AG08395 (cell line): ENCODE data around the gene SVOP.
A peak's percentile ranks its signal among the peaks of the same experiment; 100 is the strongest.

Source experiments
- DNase-seq: peaks from one replicate; pipeline ENCODE4 v3.0.0; 2012; ENCODE audit warnings: mixed read lengths, low spot score

SVOP gene

GRCh38 chr12:108935159-108935763 is 85.6 kb downstream of the SVOP start:
- DNase-seq: no peak

GRCh38 chr12:108933949-108934348 is 86.9 kb downstream of the SVOP start:
- no peak for DNase-seq

DNA sequence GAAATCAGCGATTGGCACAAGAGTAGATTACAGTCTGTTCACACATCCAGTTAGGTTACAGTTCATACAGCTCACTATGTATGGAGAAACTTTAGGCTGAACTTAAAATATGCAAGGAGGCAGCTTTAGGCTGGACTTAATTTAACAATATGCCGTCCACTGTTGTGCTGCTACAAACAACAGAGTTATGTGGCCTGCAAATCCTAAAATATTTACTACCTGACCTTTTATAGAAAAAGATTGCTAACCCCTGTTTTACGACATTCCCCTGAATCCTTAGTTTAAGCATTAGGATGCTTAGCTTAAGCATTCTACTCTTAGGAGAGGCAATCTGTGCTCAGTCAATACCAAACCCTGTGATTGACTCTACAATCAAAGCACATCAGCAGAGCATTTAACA is 90.1 kb downstream of the SVOP start:
- no peak for DNase-seq

DNA sequence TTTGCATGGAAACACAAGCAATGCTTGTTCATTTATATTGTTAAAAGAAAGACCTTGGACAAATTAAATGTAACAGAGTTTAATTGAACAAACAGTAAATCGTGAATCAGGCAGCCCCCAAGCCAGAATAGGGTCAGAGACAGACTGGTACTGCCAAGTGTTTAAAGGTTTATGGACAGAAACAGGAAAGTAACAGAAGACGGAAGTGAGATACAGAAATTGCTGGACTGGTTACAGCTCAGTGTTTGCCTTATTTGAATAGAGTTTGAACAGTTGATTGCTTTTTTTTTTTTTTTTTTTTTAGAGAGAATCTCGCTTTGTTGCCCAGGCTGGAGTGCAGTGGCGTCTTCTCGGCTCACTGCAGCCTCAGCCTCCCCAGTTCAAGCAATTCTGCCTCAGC is 90.7 kb downstream of the SVOP start:
- DNase-seq: no peak

- no peak for DNase-seq
Observed at GRCh38 chr12:108928695-108929094, 92.2 kb downstream of the SVOP start.

DNA sequence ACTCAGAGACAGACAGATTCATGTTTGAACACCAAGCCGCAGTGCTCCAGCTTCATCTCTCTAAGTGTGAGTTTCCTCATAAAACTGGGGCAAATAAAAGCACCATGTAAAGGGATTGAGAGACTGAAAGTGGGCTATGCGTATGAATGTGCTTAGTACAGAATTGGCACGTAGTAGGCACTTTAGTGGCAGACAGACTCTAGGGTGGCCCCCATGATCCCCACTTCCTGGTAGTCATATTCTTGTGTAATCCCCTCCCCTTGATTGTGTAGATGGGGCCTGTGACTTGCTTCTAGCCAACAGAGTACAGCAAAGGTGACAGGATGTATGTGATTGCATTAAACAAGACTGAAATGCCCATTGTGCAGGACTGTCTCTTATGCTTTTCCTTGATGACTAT is 98.0 kb downstream of the SVOP start:
- DNase-seq: no peak

GRCh38 chr12:108921946-108922345 is 98.9 kb downstream of the SVOP start:
- no peak for DNase-seq

DNA sequence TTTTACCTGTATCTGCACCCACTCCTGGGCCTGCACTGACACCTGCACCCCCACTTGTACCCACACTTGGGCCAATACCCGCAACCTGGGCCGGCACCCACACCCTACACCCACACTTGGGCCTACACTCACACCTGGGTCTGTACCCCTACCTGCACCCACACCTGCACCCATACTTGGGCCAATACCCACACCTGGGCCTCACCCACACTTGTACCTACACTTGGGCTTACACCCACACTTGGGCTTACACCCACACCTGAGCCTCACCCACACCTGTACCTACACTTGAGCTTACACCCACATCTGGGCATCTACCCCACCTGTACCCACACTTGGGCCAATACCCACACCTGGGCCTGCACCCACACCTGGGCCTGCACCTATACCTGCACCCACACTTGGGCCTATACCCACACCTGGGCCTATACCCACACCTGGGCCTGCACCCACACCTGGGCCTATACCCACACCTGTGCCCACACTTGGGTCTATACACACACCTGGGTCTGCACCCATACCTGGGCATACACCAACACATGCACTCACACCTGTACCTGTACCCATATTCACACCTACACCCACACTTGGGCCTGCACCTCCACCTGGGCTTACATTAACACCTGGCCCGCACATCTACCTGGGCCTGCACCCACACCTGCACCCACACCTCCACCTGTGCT is 101.8 kb downstream of the SVOP start:
- DNase-seq: no peak

- no peak for DNase-seq
Observed at GRCh38 chr12:108918206-108918605, 102.7 kb downstream of the SVOP start.

GRCh38 chr12:108916336-108916735 is 104.5 kb downstream of the SVOP start:
- DNase-seq: no peak

DNA sequence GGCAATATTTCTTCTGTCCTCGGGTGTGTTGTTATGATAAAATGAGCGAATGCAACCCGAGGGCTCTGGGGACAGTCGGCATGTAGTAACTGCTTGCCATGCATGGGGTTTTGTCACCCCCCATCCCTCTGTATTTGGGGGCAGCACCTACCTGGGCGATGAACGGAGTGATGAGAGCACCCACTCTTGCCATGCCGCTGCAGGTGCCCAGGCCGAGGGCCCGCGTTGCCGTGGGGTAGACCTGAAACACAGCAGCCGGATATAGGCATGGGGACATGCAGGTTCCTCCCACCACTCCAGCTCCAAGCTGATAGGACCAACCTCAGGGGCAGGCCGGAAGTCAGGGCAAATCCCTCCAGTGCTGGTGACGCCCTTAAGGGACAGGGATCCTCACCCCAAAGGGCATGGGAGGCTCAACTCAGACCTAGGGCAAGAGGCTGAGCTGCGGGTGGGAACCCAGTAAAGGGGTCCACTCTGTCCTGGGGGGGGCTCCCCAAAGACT is 105.2 kb downstream of the SVOP start:
- no peak for DNase-seq

GRCh38 chr12:108914121-108914531 is 106.7 kb downstream of the SVOP start:
- peak; percentile 8 for DNase-seq

- no peak for DNase-seq
Observed at GRCh38 chr12:108912361-108912760, 108.5 kb downstream of the SVOP start.

DNA sequence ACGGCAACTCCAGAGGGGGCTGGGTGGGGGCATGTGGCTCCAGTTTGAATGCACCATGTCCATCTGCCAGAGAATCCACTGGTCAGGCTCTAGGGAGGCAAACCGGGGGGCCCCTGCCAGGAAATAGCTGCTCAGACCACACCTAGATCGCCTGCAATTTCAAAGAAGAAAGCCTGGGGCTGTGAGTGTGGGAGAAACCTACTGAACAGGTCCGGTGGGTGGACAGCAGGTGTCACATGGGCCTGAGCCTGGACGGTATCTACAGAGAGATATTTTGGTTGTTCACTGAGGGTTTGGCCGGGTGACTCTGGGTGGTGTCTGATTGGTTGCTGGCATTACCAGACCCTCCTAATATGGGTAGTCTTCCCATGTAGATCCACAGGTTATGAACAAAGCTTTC is 109.0 kb downstream of the SVOP start:
- no peak for DNase-seq

DNA sequence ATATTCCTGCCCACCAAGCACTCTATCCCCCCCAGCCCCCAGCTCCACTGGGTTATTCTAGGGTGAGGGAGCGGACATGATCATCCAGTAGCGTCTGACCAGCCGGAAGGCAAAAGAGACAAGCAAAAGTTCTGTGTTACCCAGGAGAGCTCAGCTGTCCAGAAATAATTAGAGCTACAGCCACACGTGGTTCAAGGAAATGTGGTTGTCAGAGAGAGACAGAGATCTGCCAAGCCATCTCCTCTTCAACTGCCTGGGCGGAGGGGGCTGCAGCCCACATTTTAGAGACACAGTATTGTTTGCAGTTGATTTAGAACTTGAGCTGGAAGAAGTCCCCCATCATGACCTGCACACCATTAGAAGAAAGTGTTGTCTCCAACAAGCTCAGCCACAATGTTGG is 110.5 kb downstream of the SVOP start:
- DNase-seq: no peak

DNA sequence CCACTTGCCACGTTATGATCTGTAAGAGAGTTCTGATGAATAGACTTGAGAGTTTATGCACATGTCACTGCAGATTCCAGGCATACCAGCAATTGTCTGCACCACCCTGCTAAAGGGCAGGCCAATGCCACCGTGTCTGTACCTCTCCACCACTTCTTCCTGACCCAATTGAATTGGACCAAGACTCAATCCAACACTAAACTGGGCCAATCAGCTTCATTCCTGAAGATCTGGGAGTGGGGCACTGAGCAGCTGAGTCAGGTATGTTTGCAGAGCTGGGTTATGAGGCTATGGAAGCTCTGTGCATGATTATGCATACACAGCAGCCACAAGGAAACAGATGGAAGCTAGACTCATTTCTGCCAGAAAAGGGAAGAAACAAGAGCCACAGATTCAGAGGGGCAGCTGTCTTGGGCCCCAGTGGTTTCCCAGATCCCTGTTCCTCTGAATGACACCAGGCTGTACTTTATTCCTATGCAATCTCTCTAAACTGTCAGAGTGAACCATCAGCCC is 113.0 kb downstream of the SVOP start:
- DNase-seq: peak; percentile 5

DNA sequence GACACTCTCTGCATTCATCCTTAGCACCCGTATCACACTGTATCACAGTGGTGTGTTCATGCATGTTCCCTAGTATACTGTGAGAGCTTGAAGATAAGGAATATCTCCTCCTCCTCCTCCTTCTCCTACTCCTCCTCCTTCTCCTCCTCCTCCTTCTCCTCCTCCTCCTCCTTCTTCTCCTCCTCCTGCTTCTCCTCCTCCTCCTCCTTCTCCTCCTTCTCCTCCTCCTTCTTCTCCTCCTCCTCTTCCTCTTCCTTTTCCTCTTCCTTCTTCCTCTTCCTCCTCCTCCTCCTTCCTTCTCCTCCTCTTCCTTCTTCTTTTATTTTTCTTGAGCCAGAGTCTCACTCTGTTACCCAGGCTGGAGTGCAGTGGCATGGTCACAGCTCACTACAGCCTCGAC is 113.9 kb downstream of the SVOP start:
- no peak for DNase-seq

GRCh38 chr12:108905725-108906124 is 115.1 kb downstream of the SVOP start:
- DNase-seq: no peak

DNA sequence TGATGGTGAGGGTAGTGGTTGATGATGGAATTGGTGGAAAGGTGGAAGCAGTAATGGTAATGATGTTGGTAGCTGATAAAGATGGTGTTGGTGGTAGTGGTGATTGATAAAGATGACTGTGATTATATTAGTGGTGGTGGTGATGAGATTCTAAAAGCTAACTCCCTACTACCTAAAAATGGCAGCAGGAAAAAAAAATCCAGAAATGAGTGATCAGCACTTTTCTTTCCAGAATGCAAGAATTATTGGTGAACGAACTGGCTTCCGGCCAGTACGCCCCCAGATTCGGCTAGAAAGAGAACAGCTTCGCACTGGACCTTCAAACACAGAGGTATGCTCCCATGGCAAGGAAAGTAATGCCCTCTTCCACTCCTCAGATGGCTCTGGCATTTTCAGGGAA is 121.7 kb downstream of the SVOP start:
- no peak for DNase-seq

DNA sequence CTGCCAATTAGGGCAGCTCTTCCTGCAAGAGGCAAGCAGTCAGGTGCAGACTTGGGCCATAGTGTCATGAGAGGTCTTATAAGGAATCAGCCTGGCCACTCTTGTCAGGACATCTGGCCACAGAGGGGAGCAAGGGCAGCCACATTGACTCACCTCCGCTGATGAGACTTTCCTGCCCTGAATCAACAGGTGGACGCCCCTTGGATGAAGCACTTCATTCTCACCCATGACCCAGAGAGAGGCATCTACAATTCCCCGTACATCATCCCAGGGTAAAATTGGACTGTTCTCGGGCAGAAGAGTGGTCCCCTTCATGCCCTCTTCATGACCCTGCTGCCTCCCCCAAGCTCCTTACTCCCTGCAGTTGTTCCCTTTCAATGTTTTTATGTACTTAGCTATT is 124.1 kb downstream of the SVOP start:
- no peak for DNase-seq

GRCh38 chr12:108896336-108896735 is 124.5 kb downstream of the SVOP start:
- no peak for DNase-seq

- DNase-seq: no peak
Observed at GRCh38 chr12:108895220-108895802, 125.6 kb downstream of the SVOP start.

DNA sequence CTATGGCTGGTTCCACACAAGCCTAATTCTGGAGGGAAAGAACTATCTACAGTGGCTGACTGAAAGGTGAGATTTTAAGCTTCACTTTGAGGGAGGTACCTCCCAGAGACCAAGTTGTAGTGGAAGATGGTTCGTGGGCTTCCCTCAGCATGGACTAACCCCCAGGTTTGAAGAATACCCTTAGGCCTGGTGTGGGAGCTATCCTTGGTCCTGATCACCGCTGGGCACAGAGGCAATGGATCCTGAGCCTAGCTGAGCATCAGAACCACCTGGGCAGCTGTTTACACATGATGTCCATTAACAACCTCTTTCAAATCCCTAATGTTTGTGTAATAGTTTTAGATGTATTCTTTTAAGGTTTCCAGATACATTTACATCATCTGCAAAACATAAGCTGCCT is 130.7 kb downstream of the SVOP start:
- peak; percentile 10 for DNase-seq
